NK-92 (cell line): ENCODE measurements around the gene RETREG2.

Experiments used
- DNase-seq: peaks from one replicate; lab custom pipeline; 2025; ENCODE audit not compliant: unreplicated experiment; lab: John Stamatoyannopoulos, UW

RETREG2 gene, protein sequence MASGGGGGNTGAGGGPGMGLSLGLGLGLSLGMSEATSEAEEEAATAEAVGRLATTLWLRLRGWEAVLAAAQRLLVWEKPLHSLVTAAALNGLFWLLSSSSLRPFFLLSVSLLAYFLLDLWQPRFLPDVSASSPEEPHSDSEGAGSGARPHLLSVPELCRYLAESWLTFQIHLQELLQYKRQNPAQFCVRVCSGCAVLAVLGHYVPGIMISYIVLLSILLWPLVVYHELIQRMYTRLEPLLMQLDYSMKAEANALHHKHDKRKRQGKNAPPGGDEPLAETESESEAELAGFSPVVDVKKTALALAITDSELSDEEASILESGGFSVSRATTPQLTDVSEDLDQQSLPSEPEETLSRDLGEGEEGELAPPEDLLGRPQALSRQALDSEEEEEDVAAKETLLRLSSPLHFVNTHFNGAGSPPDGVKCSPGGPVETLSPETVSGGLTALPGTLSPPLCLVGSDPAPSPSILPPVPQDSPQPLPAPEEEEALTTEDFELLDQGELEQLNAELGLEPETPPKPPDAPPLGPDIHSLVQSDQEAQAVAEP

DNA sequence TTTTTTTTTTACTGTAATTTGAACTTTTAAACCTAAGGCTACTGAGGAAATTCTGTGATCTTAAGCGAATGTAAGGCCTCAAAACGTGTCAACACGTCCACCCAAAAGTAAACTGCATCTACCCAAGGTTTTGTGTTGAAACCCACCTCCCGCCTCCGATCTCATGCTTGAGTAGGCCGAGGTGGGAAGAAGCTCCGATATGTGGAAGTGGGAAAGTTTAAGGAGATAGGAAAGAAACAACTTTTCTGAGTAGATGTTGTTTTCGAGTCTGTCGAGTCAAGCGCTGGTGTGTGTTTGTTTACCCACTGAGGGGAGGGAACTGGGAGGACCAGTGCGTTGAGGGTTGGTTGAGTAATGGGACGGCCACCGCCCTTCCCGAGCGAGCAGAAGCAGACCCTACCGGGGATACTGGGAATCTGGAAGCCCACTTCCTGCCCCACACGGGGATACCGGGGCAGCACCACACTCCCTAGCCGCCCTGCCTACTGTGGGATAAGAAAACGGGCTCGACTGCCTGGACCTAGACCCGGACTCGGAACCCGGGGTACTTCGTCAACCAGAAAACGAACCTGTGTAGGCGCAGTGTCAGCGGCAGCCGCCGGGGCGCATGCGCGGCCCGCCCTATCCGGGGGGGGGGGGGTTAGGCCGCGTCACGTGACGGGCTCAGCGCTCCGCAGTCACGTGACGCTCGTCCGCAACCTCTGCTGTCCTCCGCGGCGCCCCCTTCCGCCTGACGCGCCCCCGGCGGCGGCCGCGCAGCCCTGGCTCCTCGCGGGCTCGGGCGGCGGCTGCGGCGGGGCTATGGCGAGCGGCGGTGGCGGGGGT lies at the start of gene RETREG2:
TSS of gene RETREG2 (plus strand) at position 724 of the 825 bp plus-strand sequence. CDS start at position 802, 78 bp downstream.
- peak; percentile 24 for DNase-seq

DNA sequence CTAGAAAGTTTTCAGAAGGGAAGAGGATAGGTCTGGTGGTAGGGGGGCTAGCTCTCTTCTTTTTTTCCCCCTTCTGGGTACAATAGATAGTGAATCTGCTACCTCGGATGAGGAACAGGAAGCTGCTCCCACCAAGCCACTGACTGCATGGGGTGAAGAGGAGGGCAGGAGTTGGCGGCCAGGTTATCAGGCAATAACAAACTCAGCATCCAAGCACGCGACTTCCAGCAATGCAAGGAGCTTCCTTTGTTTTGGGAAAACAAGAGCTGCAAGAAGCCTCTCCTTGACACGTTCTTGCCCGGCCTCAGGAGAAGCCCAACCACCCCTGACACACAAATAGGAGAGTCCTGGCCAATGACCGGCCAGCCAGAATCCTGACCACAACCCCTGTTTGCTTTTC lies 49.7 kb upstream of the RETREG2 start:
- no peak for DNase-seq

DNA sequence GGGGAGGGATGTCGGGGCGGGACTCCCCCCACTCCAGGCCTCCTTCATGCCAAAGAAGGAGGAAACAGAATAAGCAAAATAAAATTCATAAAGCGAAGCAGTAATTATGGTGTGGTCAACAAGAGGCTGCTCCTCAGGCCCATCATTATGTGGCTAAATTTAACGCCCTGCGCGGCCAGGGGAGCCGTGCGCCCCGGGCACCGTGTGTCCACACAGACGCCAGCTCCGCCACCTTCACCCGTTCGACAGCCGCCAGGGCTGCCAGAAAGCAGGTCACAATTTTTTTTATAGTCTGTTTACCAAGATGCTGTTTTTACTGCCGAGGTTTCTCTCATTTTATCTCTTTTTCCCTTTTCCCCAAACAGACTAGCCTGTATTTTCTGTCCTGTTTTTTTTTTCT lies 48.5 kb upstream of the RETREG2 start:
- DNase-seq, result no peak

DNA sequence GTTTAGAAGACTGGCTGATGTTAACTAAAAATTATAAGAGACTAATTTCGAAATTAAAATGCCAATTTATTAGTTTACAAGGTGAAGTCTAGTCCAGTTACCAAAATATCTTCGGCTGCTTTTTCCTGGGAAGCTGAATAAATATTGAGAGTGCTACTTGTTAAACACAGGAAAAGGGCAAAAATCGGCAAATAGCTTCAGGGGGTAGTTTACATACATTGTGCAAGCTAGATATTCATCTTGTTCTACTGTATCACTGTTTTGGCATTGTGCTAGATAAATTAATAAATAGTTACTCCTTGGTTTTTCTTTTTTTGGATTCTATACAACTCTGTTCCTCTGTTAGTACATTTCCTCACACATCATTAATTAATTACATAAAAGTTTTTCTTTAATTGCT lies 46.7 kb upstream of the RETREG2 start:
- no peak for DNase-seq

DNA sequence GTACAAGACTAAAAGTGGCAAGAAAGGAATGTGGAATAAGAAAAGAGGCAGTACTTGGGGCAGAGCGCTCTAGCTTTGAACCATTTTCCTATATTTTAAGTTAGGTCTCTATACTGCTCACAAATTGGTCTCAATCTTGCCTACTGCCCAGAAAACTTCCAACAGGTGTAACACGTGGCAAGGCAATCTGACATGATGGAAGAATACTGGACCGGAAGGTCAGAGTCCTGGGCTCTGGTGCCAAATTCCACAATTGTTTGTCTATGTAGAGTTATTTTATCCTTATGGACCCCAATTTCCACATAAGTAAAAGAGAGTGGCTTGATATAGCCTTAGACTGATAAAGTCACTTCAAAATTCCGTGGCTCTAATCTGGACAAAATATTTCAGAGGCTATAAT lies 46.3 kb upstream of the RETREG2 start:
- no peak for DNase-seq

DNA sequence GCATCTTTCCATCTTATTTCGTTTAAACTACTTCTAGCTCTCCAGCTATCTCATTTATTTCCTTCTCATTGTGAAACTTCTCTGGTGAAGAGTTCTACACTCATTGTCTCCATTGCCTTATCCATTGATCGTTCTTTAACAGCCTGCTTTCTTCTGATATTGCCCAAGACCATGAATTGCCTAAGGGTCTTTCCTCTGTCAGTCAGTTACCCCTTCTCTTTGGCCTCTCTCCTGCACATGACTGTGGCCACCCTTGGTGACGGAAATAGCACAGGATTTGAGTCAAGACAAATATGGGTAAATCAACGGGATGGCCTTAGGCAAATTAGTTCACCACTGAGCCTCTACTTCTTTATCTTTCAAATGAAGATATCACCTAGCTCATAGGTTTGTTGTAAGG lies 44.1 kb upstream of the RETREG2 start:
- DNase-seq, result no peak

DNA sequence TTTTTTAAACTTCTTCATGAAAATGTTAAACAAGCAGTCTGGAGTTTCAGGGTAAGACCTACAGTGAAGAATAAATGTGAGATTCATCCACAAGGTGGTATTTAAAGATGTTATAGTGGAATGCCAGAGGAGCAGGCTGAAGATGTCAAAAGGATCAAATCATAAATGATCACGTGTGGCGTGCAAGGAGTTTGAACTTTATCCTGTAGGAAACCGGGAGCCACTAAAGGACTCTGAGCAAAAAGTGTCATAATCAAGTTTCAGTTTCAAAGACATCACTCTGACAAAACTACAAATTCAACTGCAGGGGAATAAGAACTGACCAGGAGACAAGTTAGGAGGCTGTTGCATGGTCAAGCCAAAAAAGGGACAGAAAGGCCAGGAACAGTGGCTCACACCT lies 37.4 kb upstream of the RETREG2 start:
- no peak for DNase-seq

- DNase-seq, result no peak
Observed at GRCh38 chr2:219142329-219142728, 35.7 kb upstream of the RETREG2 start.

GRCh38 chr2:219149667-219150066 lies 28.4 kb upstream of the RETREG2 start:
- DNase-seq, result no peak

- no peak for DNase-seq
Observed at GRCh38 chr2:219155054-219155644, 22.9 kb upstream of the RETREG2 start.

DNA sequence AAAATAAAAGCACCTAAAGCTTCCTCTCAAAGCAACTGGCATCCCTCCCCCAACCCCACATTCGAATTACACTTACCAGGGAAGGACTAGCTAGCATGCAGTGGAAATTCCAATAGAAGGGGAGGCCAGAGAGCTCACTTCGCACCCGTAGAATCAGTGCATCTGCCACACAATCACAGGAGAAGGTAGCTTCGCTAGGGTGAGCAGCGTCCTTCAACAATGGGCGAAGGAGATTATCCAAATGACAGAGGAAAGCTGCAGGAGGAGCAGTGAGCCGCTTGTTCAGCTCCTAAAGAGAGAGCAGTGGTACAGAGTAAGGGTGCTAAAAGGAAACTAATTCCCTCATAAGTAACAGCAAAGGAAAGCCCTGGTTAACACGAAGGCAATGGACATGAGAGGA lies 20.7 kb upstream of the RETREG2 start:
- DNase-seq, result no peak

DNA sequence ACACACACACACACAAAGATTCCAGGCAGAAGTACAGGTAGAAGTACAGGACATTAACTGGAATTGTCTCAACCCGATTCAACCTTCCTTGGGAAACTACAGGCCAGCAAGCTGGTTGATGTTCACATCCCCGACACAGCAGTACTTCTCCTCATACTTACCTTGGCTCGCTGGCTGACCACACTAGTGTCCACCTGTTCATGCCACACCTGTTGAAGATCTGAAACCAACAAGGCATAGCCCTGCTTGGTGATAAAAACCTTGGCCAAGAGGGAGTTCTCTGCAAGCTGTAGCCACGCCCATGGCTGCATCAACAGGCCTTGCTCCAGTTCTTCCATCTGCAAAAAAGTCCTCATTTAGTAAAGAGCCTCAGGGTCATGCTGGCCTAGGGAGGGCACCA lies 20.1 kb upstream of the RETREG2 start:
- no peak for DNase-seq

DNA sequence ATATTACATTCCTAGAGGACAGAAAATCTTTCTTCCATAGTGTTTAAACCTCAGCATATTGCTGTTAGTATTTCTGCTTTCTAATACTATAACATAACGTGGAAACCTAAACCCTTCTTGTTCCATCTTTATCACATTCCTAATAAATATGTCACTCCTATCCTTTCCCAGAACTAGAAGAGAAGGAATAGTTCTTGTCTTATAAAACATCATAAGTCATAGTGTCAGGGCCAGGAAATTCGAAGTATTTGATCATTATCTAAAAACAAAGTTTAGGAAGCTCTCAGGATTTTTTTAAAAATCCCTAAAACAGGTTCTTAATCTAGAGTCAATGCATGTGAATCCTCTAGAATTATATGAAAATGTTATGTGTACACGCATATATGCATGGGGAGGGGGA lies 19.5 kb upstream of the RETREG2 start:
- no peak for DNase-seq

GRCh38 chr2:219159771-219160185 lies 18.3 kb upstream of the RETREG2 start:
- no peak for DNase-seq

DNA sequence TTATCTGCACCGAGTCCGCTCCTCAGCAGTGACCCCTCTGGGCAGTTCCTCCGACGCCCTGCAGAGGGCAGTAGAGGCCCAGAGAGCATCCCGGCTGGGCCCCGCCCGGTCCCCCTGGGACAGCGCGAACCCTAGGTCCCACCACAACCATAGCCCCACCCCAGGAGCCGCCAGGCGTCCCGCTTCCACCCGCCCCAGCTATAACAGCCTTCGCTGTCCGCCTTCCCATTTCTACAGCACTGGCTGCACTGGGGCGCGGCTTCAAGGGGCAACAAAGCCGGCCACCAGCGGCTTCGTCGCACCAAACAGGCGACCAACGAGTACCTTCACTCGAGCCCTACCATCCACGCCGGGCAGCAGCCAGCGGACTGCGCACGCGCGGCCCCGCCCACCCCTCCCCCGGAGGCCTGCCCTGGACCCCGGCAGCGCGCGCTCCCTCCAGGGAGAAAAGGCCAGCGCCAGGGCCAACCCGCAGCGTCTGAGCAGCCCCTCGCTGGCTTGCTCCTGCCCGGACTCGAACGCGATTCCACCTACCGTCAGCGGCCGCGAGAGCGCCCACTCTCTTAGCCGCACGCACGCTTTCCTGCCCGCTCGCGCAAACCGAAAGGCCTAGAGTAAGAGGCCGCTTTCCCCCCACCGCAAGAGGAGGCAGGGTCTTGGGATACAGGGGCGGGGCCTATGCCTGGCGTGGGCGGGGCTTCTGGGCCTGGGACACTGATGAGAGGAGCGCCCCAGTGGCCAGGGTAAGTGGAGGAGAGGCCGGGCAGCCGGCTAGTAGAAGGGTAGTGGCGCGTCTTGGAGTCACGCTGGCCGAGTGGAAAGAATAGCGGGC lies 17.7 kb upstream of the RETREG2 start, which contains the start of gene NHEJ1:
TSS of gene NHEJ1 (minus strand) at position 630 of the 832 bp plus-strand sequence. CDS start 2,453 bp downstream, outside the sequence.
- DNase-seq, result peak; percentile 36

DNA sequence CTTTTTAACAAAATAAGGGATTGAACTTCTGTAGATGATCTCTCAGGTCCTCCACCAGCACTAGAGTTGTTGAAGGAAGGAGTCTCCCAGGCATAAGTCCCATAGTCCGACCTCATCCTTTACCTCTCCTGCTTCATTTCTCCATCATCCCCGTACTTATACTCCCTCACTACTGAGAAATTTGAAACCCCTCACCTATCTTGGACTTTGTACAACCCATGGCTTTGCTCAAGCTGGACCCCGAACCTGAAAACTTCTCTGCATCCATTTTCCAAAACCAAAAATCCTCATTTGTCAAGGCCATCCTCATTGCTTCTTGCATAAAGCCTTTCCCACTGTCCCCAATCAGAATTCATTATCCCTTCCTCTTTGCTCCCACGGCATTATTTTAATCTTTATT lies 17.0 kb upstream of the RETREG2 start:
- DNase-seq, result no peak

- no peak for DNase-seq
Observed at GRCh38 chr2:219163156-219163555, 14.9 kb upstream of the RETREG2 start.

GRCh38 chr2:219165058-219165911 lies 12.8 kb upstream of the RETREG2 start:
- no peak for DNase-seq

DNA sequence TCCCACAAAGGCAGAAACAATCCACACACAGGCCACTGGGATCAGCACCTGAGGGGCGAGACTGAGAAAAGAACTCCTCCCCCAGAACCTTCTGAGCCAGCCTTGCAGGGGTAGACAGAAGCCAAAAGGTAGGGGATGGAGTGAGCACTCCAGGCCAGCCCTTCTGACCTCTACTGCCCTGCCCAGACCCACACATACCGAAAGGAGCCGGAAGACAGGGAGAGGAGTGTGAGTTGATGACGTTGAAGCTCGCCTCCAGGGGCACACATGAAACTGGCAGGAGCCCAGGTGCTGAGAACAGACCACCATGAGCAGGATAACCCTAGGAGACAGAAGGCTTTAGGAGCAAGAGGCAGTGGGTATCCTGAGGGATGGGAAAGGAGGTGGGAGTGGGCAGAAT lies 10.1 kb upstream of the RETREG2 start:
- DNase-seq, result no peak

DNA sequence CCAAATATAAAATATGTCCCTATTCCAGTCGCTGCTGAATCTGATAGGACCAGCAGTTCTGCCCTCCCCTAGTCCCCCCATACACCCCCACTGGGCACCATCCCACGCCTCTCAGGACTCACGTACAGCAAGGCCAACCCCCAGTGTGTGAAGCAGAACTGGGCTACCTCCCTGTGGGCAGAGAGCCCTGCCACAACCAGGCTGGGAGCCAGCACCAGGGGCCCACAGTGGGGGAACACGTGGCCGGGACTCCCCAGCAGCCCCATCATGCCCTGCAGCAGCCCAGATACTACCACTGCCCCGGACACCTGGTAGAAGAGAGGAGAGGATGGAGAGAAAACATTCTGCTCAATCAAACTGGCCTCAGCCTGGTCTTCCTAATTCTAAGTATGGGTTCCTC lies 9.5 kb upstream of the RETREG2 start:
- no peak for DNase-seq
